ENCODE data around the gene SH3BP5L. TPM values are rescaled to one million over a fixed set of nuclear protein-coding genes. Genes with fewer than 3 reads are reported as not detected.

The SH3BP5L gene
- total and polyA plus RNA-seq, 2 of the 13 experiments (the other 11 are each of a cell fraction or from before 2014, with no cell fraction given): 10.3 to 14.9 TPM

- TF ChIP-seq, protein P1, sequence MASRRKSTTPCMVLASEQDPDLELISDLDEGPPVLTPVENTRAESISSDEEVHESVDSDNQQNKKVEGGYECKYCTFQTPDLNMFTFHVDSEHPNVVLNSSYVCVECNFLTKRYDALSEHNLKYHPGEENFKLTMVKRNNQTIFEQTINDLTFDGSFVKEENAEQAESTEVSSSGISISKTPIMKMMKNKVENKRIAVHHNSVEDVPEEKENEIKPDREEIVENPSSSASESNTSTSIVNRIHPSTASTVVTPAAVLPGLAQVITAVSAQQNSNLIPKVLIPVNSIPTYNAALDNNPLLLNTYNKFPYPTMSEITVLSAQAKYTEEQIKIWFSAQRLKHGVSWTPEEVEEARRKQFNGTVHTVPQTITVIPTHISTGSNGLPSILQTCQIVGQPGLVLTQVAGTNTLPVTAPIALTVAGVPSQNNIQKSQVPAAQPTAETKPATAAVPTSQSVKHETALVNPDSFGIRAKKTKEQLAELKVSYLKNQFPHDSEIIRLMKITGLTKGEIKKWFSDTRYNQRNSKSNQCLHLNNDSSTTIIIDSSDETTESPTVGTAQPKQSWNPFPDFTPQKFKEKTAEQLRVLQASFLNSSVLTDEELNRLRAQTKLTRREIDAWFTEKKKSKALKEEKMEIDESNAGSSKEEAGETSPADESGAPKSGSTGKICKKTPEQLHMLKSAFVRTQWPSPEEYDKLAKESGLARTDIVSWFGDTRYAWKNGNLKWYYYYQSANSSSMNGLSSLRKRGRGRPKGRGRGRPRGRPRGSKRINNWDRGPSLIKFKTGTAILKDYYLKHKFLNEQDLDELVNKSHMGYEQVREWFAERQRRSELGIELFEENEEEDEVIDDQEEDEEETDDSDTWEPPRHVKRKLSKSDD (CRISPR knock-in tag; IDR thresholded peaks at IDR 0.05; ENCODE audit: low read depth): peak; percentile 78; the same call in 1 of the 2 replicates
- 0 out of 2 replicates have a peak, but pooled peaks have one; percentile 82 for TF ChIP-seq PAWR (CRISPR knock-in tag; IDR thresholded peaks at IDR 0.05; ENCODE audit: borderline replicate concordance)
- no peak for TF ChIP-seq LBX2 (CRISPR knock-in tag; IDR thresholded peaks at IDR 0.05; ENCODE audit: borderline replicate concordance)
- TF ChIP-seq ZNF564 (CRISPR knock-in tag; IDR thresholded peaks at IDR 0.05): peak; percentile 66
- TF ChIP-seq SKIL (CRISPR knock-in tag; IDR thresholded peaks at IDR 0.05; ENCODE audit: borderline replicate concordance): no peak
- TF ChIP-seq ZNF746 (CRISPR knock-in tag; IDR thresholded peaks at IDR 0.05): peak; percentile 82
- TF ChIP-seq, protein P2, sequence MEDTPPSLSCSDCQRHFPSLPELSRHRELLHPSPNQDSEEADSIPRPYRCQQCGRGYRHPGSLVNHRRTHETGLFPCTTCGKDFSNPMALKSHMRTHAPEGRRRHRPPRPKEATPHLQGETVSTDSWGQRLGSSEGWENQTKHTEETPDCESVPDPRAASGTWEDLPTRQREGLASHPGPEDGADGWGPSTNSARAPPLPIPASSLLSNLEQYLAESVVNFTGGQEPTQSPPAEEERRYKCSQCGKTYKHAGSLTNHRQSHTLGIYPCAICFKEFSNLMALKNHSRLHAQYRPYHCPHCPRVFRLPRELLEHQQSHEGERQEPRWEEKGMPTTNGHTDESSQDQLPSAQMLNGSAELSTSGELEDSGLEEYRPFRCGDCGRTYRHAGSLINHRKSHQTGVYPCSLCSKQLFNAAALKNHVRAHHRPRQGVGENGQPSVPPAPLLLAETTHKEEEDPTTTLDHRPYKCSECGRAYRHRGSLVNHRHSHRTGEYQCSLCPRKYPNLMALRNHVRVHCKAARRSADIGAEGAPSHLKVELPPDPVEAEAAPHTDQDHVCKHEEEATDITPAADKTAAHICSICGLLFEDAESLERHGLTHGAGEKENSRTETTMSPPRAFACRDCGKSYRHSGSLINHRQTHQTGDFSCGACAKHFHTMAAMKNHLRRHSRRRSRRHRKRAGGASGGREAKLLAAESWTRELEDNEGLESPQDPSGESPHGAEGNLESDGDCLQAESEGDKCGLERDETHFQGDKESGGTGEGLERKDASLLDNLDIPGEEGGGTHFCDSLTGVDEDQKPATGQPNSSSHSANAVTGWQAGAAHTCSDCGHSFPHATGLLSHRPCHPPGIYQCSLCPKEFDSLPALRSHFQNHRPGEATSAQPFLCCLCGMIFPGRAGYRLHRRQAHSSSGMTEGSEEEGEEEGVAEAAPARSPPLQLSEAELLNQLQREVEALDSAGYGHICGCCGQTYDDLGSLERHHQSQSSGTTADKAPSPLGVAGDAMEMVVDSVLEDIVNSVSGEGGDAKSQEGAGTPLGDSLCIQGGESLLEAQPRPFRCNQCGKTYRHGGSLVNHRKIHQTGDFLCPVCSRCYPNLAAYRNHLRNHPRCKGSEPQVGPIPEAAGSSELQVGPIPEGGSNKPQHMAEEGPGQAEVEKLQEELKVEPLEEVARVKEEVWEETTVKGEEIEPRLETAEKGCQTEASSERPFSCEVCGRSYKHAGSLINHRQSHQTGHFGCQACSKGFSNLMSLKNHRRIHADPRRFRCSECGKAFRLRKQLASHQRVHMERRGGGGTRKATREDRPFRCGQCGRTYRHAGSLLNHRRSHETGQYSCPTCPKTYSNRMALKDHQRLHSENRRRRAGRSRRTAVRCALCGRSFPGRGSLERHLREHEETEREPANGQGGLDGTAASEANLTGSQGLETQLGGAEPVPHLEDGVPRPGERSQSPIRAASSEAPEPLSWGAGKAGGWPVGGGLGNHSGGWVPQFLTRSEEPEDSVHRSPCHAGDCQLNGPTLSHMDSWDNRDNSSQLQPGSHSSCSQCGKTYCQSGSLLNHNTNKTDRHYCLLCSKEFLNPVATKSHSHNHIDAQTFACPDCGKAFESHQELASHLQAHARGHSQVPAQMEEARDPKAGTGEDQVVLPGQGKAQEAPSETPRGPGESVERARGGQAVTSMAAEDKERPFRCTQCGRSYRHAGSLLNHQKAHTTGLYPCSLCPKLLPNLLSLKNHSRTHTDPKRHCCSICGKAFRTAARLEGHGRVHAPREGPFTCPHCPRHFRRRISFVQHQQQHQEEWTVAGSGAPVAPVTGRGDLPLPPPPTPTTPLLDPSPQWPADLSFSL (CRISPR knock-in tag; IDR thresholded peaks at IDR 0.05): no peak
- TF ChIP-seq GTF2F1 (IDR thresholded peaks at IDR 0.05; ENCODE audit: low read length): no peak
- TF ChIP-seq PRDM15 (CRISPR knock-in tag; IDR thresholded peaks at IDR 0.05): no peak
- no peak; the same call in 1 of the 2 replicates for TF ChIP-seq ZNF619 (CRISPR knock-in tag; IDR thresholded peaks at IDR 0.05)
- TF ChIP-seq GFI1 (CRISPR knock-in tag; IDR thresholded peaks at IDR 0.05; ENCODE audit: borderline replicate concordance): 0 out of 2 replicates have a peak, but pooled peaks have one; percentile 52
Measured at GRCh38 chr1:248862998-248863881, 37.5 kb upstream of the SH3BP5L start (continued).
